Measurements from ENCODE around the gene PAIP1.

GRCh38 chr5:43553381-43553780 lies 3.5 kb downstream of the PAIP1 start:
- no peak for TF ChIP-seq CTCF (IDR thresholded peaks at IDR 0.05; ENCODE audit: borderline replicate concordance, extremely low read depth, low read length, poor library complexity, severe bottlenecking)
- no peak for TF ChIP-seq EZH2 (IDR thresholded peaks at IDR 0.05; ENCODE audit: borderline replicate concordance, low read depth, low read length, severe bottlenecking)
